Measurements from ENCODE around the gene MED12L.
"Not testable (repeated sequence)": the region's sequence is repeated elsewhere in the genome, so short reads cannot be mapped to it uniquely, and the experiment has no call there.

MED12L gene

DNA sequence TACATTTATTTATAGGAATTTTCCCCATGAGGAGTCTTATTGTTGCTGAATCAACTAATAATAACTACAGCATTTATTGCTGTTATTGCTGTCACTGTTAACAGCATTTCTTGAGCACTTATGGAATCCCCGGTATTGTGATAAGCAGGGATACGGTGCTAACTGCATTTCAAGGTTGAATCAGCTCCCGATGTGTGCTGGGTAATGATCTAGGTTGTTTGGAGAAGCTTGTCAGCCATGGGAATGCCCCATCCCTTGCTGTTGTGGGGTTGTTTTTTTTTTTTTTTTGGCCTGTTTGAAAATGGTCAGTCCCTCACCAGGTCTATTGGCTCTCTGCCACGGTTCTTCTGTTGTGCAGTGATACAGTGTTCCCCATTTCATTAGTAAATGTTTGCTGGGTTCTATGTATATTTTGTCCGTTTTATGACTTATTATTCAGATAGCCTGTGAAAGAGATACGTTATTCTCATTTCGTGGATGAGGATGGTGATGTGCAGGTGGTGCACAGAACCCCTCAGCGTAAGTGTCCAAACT, 48.5 kb downstream of the MED12L start:
- no peak for DNase-seq (ENCODE audit: low read depth)

DNA sequence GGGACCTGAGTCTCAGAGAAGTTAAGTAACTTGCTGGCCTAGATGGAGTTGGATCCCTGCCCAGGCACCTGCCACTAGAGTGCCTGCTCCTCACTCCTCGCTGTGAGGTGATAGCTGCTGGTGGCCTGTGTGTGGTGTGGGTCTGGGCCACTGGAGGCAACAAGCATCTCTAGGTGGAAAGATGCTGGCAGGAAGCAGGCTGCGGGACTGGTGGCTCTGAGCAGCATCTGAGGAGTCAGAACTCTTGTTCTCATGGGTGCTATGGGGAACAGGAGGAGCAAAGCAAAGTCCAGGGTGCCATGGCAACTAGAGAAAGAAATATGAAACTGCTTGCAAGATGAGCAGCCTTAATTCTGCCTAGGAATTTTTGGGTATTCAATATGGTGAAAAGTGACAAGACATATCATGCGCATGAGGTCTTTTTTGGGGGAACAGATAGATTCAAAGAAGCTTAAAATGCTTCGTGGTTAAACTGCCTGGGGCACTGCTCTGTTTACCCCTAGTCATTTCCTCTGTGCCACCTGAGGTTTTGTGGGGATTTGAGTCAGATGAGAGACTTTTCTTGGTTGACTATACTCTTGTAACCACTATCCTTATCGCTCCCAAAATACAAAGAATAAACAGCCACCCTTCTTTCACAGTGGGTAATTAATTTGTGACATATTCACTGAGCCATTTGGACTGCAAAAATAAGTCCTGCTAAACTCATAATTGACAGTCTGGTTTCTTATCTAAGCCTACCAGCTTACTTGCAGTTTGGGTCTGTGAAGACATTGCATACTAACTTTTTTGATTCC, 50.3 kb downstream of the MED12L start:
- DNase-seq (ENCODE audit: low read depth): no peak

DNA sequence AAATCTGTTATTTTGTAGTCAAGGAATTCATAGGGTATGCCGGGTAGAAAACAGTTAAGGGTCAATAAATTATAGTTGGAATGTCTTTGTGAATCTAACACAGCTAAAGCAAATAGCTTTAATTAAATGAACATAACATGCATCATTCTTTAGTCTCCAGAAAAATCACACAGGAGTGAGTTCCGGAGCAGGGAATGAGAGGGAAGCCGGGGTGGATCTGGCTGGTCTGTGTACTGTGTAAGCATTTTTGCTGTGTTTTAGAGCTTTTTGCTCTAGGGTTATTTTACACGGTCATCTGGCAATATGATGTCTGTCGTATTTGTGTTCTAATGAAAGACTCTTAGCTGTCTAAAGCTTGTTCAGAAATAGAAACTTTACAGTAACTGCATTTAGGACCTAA, 57.5 kb downstream of the MED12L start:
- DNase-seq (ENCODE audit: low read depth): no peak

DNA sequence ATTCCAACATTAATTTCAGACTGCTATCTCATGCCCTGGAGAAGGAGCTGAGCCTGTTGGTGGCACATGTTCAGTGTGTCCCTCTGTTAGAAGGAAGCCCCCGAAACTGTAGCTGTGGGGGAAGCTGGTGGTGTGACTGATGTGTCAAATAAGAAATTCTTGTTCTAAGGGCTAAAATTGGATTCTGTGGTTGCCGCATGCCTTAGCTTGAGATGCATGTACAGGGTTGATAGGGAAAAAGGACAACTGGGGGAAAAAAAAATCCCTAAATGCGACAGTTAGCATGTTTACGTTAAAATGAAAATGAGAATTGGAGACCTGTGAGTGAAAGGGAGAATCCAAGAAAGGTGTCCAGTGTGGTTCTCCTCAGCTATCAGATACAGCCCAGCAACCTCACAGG, 58.6 kb downstream of the MED12L start:
- no peak for DNase-seq (ENCODE audit: low read depth)

DNA sequence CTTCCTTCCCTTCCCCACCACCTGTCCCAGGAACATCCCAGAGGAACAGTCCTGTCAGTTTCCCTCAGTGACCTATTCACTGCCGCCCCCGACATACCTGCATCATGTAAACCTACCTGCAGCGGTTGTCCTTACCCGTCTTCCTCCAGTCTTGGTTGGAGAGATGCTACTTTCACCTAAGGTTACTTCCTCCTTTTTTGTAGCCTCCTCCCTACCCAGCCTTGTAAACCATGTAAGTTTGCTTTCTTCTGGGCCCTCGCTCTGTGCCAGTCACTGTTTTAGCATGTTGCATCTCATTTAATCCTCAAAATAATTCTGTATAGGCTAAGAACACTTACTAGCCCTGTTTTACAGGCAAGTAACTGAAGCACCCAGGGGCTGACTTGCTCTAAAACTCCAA, 59.3 kb downstream of the MED12L start:
- DNase-seq (ENCODE audit: low read depth): no peak

DNA sequence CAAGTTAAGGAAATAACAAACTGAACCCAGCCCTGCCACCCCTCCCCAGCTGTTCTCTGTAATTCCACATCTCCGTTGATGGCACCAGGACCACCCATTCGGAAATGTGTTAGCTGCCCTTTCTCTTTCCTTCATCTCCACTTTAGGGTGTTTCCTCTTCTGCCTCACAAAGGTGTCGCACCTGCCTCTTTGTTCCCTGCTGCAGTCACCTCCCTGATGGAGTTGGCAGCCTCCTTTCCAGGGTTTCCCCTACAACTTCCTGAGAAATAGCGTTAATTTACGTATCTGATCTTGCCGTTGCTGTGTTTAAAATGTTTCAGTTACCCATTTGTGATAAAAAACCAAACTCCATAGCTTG, 60.2 kb downstream of the MED12L start:
- DNase-seq (ENCODE audit: low read depth): no peak

DNA sequence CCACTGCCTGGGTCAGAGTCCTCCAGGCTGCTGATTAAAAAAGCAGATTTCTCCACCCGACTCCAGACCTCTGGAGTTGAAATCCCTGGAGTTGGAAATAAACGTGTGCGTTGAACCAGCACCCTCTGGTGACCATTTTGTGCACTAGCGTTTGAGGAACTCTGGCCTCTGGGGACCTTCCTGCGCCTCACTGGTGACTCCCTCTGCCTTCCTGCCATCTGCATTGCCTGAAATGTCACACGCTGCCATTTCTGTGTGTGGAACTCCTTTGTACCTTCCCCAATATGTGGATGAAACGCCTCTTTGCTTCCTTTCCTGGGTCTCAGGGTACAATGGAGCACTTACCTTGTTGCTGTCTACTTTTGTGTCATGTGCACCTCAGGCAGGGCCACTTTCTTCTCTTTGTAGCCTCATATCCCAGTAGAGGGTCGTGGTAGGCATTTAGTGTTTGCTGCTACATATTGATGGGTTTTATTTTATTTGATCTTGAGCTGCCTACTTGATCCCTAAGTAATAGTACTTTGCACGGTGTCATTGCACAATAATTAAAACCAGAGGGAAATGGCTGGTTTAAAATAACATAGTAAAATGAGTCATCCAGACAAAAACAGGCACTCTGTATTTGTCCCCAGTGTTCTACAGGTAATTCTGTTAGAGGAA, 60.7 kb downstream of the MED12L start:
- peak; percentile 26 for DNase-seq (ENCODE audit: low read depth)

DNA sequence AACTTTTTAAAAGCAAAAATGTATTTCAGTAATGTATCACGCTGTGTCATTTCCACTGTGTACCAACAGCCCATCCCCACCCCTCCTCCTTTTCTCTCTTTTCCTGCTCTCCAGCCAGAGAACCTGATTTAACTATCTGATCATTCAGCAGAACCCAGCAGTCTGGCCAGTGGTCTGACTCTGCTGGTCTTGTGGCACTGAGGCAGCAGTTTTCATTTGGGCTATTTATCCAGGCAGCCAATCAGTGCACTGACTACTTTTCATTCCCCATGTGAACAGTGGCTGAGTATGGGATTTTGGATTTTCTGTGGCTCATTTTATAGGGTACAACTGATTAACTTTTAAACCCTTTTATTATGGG, 61.2 kb downstream of the MED12L start:
- DNase-seq (ENCODE audit: low read depth): no peak

DNA sequence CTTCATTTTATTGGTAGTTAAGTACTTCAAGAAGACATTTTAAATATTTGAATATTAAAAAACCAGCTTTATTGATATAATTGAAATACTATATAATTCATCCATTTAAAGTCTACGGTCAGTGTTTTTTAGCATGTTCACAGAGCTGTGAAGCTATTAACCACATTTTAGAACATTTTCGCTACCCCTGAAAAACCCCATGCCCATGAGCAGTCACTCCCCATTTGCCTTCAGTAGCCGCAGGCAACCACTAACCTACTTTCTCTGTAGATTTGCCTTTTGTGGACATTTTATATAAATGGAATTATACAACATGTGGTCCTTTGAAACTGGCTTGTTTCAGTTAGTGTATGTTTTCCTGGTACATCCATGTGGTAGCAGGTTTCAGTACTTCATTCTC, 61.8 kb downstream of the MED12L start:
- no peak for DNase-seq (ENCODE audit: low read depth)

DNA sequence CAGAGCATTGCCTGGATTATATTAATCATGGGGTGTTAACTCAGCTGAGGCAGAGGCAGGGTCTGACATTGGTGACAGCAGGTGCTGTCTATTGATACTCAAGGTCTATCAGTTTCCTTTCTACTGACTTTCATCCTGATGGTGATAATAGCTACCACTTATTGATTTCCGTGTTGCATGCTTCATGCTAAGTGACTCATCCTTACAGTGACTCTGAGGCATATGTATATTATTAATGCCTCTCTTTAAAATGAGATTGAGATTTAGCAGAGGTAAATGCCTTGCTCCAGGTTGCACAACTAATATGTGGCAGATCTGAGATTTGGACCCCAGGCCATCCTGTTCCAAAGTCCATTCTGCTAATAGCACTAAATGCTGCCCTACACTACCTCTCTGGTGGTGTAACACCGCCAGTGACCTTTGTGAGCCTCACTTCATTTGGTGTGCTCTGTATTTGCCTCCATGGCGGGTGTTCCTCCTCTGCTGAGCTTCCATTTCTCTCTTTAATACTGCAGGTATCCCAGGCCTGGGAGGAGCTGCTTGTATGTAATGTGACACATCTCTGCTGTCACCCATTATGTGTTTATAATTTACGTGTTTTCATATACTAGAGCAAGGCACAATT, 67.1 kb downstream of the MED12L start:
- DNase-seq (ENCODE audit: low read depth): no peak

DNA sequence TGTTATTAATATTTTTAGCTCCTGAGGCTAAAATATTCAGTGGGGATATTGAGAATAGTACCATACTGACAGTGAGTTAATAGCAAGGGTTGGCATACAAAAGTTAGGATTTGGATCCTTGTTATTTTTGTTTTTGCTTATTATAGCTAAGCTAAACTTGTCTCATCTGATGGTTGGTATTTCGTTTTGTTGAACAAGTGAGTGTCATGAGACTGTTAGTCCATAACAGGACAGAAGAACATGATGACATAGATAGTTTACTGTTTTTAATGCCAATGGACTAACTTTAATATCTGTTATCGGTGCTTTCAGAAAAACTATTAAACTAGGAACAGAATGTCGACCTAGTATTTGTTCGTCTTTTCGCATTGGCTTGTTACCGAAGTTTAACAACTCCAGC, 69.1 kb downstream of the MED12L start:
- no peak for DNase-seq (ENCODE audit: low read depth)

DNA sequence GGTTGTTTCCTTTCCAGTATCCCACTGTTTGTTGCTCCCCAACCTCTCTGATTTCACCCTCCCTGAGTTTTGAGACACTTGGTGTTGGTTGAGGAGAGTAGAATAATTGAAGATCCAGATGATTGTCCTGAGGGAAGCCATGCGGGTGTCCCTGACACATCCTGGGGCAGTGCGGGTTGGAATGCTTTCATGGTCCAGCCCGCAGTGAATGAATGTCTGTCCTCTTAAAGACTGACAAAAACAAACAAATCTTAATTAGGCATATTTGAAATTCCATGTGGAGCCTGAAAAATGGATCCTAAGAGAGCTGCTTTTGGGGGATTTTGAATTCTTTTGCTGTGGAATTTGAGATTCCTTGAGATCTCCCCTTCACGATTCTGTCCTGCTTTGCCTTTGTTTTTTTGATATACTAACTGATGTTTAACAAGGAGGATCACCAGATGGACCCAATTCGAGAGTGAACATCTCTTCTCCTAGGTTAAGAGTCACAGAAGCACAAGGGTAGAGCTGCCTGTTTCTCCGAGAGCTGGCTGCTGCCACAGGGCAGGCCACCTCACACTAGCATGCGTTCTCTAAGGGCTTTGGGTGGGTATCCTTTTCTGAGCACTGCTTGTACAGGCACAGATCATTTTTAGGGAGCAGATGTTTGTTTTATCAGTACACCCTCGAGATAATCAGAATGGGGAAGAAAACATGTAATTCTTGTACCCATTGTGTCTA, 70.1 kb downstream of the MED12L start:
- DNase-seq (ENCODE audit: low read depth): no peak

DNA sequence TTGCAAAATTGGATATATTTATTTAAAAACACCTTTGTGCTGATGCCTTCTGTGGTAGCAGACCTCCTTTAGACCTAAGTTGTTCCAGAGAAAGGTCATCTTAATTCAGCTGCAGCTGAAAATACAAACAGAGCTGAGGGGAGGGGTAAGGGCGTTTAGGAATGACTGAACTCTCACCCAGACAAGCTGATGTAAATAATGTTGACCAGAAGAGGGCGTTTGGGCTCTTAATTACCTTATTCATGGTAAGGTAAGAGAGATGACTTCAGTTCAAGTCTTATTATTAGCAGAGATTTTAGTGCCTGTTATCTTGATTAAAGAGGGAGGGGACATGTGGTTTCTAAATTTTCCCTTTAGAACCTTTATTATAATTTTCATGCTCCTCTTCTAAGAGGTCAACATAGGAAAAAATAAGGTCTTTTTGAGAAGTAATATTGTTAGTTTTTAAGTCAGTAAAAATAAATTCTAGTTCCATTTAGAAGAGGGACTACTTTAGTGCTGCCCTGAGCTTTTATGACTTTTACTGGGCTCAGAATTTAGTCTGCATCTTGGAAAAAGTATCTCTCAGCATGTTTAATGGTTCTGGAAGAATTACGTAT, 71.3 kb downstream of the MED12L start:
- no peak for DNase-seq (ENCODE audit: low read depth)

DNA sequence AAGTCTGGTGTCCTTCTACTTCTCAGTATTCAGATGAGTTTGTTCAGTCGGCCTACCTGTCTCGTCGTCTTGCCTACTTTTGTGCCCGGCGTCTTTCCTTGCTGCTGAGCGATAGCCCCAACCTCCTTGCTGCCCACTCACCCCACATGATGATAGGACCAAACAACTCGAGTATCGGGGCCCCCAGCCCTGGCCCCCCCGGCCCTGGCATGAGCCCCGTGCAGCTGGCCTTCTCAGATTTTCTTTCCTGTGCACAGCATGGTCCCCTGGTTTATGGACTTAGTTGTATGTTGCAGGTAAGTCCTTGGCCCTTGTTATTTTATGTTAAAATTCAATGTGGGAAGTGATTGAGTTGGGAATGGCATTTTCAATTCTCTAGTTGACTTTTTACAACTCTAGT, 74.3 kb downstream of the MED12L start:
- DNase-seq (ENCODE audit: low read depth): no peak

DNA sequence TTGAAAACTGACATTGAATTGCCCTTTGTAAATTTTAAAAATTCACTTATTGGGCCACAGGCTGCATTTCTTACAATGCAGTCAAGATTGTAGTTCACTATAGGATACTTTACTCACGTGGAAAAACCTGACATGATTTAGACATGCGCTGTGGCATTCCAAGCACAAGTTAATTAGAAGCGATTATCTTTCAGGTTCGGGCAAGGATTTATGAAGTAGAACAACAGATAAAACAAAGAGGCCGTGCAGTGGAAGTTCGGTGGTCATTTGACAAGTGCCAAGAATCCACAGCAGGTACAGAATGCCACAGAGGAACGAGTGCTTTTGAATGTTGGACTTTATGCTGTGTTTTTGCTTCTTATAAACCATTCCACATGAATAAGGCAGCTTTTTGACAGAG, 79.8 kb downstream of the MED12L start:
- DNase-seq (ENCODE audit: low read depth): no peak

DNA sequence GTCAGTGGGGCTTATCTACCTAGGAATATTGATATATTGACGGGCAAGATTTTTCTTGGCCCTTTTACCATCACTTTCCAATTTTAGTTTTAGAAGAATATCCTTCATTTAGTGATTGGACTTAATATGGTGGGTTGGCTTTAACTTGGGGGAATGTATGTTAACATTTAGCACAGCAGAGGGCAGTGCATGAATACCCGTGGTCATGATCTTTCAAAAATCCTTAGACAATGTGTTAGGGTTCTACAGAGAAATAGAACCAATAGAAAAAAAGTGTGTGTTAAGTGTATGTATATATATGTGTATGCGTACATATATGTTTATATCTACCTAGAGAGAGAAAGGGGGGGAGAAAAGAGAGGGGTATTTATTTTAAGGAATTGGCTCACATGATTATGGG, 80.7 kb downstream of the MED12L start:
- no peak for DNase-seq (ENCODE audit: low read depth)

DNA sequence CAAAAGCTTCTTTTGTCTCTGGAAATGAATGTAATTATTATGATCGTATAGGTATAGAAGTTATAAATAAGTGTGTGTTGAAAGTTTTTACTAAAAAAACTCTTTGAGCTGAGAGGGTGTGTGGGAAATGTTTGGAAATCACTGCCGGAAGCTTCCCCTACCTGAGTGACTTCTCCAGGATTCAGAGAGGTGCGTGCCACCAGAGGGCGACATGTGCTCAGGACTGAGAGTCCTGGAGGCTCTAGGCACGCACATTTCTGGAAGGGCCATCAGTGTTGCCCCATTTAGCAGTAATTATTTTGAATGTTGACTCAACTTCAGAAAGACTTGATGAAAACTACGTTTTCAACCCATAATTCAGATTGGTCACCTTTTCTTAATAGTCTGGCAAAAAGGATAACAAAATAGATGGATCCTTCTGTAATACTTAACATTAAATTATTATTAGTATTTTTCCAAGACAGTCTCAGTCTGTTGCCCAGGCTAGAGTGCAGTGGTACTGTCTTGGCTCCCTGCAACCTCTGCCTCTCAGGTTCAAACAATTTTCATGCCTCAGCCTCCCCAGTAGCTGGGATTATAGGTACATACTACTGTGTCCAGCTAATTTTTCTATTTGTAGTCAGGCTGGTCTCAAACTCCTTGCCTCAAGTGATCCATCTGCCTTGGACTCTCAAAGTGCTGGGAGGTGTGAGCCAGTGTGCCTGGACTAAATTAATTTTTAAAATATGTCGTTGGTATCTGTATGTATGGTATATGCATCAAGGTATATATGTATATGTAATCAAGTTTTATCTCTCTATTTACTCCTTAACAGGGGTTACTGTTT, 83.0 kb downstream of the MED12L start:
- peak; percentile 15 for DNase-seq (ENCODE audit: low read depth)

DNA sequence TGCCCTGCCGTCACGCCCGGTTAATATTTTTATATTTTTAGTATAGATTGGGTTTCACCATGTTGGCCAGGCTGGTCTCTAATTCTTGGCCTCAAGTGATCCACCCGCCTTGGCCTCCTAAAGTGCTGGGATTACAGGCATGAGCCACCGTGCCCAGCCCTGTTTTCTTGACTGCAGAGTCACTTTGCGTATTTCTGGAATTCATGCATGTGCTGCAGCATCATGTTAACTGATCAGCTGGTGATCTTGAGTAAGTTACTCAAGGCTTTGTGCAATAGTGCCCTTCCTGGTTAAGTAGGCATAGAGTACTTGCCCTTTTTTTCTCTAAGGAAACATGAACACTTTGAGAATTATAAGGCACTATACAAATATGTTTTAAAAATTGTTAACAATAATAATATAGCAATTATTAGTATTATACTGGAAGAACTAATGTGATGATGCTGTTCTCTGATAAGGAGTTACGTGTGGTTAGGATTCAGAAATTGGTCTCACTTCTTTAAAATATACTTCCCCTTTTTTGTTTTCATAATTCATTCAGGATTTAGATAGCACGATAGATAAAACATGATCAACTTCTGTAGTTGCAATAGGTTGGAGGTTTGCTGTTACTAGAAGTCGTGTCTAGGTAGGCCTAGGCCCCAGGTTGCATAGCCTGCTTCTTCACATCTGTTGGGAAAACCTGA, 83.9 kb downstream of the MED12L start:
- DNase-seq (ENCODE audit: low read depth): no peak

DNA sequence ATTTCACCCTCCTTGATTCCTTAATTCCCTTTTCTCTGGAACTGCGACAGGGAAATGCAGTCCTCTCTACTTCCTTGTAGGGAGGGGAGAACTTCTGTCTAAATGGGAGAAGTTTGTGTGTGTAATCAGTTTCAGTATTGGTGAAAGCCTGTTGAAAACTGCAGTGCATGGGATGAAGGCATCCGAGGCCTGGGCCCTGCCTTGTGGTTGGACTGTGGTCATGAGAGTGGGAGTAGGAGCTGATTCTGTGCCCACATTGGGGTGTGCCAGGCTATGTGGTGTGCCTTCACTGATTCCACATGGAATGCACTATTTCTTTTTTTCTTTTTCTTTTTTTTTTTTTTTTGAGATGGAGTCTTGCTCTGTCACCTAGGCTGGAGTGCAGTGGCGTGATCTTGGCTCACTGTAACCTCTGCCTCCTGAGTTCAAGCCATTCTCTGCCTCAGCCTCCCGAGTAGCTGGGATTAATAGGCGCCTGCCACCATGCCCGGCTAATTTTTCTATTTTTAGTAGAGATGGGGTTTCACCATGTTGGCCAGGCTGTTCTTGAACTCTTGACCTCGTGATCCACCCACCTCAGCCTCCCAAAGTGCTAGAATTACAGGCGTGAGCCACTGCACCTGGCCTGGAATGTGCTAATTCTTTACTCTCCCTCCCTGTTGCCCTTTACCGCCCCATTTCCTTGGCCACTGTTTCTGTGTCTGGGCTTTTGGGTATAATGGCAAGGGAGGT, 84.7 kb downstream of the MED12L start:
- DNase-seq (ENCODE audit: low read depth): not testable (repeated sequence)

DNA sequence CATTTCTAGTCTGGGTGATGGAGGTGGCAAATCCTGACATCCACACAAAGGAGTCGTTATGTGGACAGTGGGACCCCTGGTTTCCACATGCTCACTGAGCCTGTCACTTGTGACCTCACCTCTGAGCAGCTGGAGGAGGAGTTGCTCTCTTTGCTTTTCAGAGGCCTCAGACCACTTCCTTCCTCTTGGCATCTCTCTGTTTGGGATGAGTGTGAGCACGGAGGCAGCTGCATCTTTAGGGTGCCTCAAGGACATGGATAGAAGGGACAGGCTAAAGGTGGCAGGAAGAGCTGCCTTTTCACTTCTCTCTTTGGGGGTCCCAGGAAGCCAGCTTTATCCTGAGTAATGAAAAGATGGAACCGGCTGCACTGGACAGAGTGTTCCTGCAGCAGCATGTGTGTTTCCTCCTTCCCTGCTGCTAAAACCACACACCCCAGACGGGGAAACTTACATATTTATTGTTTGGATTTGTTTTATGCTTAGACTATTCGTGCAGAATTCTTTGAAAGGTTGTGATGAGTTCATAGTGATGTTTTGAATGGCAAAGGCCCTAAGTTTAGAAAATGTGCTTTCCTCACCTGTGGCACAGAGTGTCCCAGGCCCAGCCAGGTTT, 85.8 kb downstream of the MED12L start:
- no peak for DNase-seq (ENCODE audit: low read depth)
